ENCODE results near the gene PLEKHA7.

The PLEKHA7 gene

DNA sequence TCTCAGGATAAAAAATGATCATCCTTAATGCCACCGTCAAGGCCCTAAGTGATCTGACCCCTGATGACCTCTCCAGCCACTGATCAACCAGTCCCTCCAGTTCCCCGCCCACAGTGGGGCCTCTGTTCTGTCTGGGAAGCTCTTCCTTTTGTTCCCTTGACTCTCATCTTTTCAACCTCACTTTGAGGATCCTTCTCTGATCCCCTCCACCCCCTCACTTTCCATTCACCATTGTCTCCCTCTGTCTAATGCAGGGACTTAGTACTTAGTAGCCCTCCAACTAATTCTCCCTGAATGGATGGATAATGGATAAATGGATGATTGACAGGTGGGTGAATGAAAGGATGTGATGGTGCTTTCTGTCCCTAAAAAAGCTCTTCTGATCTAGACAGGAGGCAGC, 230.1 kb downstream of the PLEKHA7 start:
- DNase-seq = no peak

DNA sequence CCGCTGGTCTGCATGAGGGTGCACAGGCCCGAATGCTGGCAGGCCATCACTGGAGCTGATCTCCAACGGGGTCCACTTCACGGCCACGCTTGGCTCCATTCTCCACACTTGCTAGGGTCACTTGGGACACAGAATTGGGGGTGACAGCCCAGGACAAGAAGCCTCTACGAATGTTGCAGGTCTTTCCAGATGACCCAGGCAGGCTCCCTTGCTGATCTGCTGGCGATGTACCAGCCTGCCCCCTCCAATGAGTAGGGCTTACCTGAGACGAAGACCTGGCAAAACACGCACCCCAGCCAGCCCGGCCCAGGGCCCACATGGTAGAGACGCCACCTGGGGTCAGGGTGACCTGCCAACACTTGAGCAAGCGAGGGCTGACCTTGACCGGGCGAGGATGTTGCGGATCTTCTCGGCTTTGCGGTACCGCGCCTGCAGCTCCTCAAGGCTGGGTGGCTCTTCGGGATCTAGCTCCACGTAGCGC, 230.9 kb downstream of the PLEKHA7 start:
- no peak for DNase-seq

DNA sequence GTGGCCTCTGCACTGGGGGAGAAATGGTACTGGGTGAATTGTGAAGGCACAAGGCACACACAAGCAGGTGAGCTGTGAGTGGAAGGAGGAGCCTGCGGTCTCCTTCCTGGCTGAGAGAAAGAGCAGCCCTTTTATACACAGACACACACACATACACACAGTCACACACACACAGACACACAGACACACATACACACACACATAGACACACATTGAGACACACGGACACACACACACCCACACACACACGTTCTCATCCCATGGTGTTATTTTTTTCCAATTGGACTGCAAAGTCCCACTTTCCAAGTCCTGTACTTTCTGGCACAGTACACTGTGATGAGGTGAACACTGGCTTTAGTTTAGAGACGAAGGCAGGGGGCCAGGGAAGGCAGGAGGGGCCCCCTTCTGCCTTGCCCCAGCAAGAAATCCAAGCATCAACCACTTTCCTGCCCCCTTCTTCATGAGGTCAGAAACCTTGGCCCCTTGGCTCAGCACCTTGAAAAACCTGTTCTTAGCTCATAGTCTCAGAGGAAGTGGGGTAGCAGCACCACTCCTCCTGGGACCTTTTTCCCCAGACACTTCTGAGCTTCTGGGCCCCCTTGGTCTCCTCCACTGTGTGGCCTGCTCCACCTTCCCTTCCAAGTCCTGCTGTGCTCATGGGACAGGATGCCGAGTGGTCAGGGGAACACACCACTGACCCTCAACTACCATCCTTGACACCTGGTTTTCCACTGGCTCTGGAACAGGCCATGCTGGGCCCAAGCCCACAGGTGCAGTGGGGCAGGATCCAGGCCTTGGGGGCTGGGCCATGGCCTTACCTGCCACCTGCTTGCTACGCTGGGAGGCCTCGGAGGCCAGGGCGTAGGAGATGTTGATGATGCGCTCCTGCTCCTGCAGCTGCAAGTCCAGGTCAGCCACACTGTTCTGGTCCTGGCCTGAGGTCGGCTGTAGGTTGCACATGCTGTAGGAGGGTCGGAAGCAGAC, 232.0 kb downstream of the PLEKHA7 start:
- DNase-seq = no peak

DNA sequence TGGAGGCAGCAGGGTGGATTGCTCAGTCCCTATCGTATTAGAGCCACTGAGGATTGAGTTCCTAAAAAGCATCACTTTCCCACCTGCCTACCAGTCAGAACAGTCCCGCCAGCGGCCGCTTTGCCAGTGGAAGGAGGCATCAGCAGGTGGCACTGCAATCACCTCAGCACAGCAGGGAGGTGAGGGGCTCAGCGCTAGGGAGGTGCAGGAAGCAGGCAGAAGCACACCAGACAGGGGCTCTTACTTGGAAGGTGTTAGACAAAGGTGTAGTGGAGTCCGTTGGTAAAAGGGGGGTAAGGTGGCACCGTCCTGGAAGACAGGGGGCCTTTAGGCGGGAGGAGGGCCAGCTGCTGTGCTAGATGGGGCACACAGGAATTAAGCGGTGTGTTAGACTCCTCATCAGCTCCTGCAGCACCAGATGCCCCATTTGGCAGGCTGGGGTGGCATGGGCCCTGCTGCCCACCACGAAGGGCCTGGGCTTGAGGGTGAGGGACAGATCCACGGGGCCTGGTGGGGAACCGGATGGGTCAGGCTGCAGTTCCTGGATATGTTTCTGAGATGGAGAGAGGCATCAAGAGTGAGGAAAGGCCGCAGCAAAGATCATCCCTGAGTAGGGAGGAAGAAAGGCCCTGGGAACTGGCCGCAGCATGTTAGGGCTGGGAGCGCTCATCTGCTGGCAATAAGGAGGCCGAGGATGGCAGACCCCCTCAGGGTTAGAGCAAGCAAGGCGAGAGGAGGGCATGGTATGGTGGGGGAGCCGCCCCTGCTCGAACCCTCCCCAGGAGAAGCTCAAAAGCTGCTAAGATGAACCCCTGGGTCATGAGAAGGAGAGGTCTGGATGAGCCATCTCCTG, 233.3 kb downstream of the PLEKHA7 start:
- DNase-seq = no peak

DNA sequence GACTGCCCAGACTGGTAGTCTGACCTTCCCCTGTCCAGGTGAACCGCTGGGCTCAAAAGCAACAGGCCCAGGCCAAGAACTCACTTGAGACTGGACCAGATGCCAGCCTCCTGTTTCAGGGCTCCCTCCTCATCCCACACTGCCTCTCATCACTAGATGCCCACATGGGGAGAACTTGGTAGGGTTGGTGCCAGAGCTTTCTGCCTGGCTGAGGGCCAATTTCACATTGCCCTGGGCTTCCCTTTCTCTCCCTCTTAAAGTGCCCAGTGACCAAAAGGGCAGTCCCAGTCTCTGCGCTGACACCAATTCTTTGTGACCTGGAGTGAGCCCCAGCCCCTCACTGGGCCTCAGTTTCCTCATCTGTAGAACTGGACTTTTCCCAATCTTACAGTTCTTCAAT, 234.1 kb downstream of the PLEKHA7 start:
- DNase-seq = no peak

DNA sequence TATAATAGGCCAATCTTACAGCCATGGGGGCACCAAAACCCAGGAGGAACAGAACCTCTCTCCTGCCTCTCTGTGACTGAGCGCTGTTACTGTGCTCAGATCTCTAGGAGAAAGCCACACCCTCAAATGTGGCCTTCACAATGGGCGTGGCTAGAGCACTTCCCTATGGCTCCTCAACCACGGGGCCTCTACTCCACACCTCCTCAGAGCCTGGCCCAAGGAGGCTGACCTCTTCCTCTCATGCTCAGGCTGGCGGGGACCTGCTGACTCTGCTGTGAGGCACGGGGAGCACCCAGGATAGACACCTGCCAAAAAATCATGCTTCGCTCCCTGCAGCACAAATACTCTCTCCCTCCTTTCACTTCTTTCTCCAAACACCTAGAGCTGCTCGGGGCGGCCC, 234.8 kb downstream of the PLEKHA7 start:
- DNase-seq = no peak

DNA sequence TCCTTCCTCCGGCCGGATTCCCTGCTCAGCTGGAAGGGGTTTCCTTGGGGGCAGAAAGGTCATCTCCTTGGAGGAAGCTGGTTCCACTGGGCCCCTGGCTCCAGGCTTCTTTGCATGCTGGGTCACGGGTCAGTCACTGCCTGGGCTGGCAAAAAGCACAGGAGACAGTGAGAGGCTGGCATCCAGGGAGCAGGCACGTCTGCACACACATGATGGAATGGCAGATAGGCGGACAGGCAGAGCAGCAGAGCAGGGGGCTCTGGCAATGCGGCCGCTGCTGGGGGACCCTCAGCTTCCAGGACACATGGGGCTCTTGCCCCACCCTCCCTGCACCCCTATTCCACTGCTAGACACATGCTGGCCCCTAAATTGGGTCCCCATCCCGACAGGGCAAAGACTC, 235.3 kb downstream of the PLEKHA7 start:
- no peak for DNase-seq

DNA sequence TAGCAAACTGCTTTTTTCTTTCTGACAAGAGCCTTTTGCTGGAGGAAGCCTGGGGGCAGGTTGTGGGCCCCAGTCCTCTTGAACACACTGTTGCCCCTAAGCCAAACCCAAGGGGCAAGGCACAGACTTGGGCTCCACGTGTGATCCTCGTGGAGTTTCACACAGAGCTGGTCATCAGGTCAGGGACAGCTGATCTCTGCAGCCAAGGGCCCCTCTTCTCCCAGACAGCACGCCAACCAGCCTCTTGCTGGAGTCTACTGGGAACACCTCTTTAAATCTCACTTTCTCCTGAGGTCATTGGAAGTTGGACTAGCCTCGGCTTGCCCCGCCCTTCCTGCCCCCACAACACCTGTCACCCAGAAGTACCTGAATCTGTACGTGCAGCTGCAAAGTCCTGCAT, 235.9 kb downstream of the PLEKHA7 start:
- DNase-seq = no peak

DNA sequence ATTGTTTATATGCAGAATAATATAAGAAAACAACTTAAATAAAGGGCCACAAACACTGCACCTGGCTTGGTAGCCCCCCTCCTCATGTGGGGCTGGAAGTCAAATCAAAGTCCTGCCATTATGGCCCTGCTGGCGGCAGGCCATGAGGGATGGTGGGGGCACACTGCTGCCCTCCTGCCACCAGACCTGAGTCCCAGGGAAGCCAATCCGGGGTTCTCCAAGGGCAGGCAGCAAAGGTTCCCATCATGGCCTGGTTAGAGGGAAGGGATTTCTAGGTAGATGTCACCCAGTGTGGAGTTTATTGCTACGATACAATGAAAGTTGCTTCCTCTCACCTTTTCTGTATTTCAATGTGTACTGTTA, 236.6 kb downstream of the PLEKHA7 start:
- no peak for DNase-seq

DNA sequence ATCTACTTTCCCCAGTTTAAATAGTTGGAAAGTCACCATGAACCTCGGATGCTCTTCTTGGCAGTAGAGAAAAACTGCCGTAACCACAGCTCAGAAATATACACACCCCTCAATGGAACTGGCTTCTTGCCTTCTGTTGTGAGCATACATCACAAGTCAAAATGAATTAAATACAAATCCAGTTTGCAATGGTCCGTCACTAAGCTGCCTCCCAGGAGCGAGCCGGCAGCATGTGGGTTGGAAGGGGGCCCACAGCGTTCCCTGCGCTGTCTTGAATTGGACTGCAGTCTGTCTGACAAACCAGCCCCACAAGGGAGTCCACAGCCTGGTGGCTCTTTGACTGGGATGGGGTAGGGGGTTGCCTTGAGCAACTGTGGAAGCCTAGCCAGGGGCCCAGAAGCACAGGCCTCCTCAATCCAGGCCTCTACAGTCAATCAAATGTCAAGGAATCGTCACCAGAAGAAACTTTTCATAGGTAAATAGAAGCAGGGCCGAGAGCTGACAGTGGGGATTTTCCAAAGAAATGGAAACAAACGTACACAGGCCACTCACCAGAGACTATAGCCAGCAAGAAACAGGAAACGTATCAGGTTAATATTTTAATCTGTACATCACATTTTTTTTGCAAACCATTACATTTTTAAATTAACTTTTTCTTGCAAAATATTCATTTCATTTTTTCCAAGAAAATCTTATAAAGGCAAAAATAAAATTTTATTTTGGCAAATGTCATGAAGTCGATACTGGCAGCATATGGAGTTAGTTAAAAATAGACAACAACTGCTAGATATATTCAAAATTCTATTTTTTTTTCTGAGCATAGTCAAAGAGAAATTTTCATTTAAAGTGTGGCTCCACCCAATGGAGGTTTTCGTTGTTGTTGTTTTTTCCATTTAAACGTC, 237.3 kb downstream of the PLEKHA7 start:
- no peak for DNase-seq

DNA sequence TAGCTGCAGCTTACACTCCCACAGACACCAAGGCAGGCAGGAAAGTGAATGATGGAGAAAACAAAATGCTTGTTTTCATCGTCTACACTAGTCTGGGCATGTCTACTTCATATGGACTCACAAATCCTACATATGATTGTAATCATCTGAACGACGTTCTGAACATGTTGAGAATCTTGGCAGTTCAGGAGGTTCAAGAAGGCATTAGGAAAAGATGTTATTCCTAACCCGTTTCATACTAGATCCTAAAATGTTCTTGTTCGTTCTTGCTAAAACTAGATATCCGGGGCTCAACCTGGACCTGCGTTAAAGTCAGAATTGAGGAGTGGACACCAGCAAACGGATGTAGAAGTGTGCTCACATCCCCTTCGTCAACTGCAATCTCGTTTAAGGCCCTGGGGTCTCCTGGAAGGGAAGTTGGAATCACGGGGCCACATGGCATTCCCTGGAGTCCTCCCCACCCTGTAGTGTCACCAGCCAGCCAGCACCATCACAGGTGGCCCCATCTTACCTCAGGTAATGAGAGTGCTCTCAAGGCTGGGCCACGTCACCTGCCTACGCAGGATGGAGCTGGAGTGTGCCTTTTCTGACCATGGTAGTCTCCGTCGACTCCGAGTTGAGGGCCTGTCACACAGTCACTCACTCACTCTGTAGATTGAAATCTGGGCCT, 238.5 kb downstream of the PLEKHA7 start:
- no peak for DNase-seq

DNA sequence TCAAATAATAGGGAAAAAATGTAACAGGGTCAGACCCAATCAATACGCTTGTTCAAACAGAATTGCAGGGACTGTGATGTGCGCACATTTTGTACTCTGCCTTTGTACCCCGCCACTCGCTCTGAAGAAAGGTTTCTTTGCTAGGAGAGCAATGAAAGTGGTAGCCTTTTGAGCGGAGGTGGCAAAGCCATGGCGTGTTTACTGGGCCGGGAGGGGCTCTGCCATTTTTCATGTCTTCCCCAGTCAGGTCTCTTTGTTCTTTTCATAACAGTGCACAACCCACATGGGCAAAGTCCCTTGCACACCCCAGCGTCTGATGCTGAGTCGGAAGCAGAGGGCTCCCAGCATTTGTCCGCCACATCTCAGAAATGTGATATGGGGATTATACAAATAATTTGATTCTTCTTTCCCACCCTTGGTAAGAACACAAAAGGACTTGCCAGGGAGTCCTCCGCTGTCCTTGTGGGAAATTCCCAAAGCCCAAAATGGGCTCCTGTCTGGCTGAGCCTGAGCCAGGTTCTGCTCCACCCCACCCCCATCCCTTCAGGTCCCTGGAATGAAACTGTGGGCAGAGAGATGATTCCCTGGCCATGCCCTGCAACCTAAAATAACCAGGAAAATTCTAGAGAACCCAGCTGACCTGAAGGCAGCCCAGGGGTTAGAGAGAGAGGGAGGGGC, 239.1 kb downstream of the PLEKHA7 start:
- DNase-seq = no peak

DNA sequence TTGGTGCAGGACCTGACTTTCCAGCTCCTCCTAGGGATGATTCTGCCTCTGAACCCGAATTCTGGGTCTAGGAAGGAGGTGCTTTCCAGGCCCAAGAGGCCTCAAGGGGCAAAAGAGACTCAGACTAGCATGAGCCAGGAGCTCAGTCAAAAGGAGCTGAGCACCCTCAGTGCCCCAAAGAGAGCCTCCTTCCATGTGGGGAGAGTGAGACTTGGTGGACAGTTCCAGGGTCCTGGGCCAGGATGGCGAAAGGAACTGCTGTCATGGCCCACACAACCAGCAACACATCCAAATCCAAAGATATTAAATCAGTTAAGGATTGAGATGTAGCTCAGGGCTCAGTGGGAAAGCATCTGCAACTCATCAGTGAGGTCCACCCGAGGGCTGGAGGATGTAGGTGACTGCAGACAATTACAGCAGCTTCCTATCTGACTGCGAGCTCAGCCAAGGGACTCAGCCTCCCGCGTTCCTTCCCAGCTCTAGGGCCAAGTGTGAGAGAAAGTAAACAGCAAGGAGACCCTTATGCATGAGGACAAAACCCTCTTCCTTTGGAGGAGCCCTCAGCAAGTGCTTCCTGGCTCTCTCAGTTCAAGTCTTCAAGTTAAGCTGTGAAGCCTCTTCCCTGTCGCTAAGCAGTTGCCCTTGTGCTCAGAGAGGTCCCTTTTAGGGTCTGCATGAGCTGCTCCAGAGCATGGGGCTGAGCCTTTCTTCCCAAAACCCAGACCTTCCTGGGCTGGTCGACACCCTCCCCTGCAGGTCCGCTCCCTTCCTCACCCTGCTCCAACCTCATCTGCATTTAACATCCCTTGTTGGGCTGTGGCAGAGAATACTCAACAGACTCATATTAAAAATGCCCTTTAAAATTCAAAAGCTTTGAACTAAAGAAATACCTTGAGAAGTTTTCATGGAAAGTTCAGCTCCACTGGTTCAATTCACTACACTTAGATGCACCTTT, 240.0 kb downstream of the PLEKHA7 start:
- no peak for DNase-seq

DNA sequence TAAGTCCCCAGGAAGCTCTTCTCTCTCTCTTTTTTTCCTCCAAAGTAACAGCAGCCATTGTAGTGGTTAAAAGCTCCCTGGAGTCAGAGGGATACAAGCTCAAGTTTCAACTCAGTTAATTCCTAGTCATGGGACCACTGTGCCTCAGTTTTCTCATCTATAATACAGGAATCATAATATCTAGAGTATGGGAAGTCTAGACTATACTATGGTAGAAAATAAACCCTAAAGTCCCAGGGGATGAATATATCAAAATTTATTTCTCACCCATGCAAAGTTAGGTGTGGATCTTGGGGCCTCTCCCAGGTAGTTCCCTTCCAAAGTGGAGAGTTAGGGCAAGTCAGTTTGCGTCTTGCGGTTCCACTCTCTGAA, 242.1 kb downstream of the PLEKHA7 start:
- DNase-seq = no peak

DNA sequence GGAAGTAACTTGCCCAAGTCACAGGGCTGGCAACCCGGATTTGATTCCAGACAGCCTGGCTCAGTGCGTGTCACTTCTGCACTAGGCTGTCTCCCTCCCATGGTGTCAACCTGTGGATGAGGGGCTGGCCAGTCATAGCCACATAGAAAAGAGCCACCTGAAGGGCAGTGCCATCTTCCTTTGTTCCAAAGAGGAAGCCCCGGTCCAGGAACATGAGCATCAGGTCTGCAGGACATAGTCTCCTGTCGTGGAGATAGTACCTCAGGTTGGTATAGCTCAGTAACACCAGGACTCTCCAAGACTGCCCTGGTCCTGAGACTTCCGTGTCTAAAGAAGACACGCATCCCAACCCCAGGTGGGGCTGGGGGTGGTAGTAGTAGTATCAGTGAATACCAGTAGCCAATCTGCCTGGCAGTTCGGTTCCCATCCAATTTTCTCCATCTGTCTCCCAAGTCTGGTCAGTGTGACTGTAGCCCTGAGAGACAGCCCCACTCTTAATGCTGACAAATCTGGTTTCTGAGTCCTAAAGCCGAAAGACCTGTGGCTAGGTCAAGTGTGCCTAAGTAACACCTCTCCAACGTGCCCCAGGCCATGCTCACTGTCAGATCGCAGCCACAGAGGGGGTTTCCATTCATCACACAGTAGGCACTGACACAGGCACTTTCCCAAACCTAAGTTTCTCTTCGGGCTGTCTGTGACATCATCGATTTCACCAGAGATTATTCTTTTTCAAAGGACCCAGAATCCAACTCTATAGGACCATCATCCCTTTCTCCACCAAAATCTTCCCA, 242.7 kb downstream of the PLEKHA7 start:
- no peak for DNase-seq

DNA sequence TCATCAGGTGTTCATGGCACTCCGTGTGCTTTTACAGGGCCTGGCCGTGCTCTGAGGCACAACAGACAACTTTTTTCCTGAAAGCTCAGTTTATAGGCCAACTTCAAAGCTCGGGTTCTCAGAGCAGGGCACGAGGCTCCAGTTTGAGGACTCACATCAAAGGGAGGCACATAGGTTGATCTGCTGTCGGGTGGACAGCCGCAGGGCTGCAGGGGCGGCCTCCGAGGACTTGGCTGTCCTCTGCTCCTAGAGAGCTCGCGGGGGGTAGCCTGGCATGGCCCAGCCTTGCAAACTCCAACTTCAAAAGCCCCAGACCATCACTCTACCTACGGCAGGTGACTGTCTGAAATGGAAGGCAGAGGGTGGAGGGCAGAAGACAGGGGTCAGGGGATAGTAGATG, 244.2 kb downstream of the PLEKHA7 start:
- no peak for DNase-seq

DNA sequence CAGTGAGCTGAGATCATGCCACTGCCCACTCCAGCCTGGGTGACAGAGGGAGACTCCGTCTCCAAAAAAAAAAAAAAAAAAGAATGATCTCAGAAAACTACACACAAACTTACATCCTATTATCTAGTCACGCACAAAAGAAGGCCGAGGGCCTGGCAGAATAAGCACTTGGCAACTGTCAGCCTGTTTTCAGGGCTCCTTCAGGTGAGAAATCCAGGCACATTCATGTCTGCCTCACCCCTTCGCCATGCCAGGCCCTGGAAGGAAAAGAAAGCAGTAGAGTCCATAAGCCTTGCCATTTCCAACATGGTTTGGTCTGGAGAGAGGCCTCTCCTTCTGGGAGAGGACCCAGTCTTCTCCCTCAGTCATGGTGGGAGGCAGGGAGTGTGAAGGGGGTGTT, 244.8 kb downstream of the PLEKHA7 start:
- no peak for DNase-seq

DNA sequence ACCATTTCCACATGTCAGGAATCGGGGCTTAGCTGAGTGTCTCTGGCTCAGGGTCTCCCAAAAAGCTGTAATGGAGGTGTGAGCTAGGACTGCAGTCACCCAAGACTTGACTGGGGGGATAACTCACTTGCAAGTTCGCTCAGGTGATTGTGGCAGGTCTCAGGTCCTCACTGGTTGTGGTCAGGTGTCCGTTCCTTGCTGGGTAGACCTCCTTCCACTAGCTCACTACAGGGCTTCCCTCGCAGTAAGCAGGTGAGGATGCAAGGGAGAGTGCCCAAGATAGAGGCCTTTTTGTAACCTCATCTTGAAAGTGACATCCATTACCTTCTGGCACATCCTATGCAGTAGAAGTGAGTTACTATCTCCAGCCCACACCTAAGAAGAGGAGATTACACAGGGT, 246.3 kb downstream of the PLEKHA7 start:
- DNase-seq = no peak

DNA sequence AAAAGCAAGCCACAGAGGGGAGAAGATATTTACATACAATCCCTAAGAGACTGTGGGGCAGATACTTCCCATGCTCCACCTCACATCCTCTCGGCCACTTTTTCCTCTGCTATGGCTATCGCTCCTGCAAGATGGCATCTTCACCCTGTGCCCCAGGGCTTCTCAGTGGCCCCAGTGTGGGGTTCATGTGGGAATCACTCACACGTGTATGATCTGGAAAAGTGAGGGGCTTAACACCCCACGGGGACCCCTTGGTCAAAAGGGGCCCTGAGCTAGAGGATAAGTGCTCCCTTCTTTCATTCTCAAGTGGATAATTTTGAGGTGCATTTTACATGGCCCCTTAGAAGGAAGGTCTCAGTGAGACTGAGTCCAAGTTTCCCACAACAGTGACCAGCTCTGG, 247.1 kb downstream of the PLEKHA7 start:
- no peak for DNase-seq

DNA sequence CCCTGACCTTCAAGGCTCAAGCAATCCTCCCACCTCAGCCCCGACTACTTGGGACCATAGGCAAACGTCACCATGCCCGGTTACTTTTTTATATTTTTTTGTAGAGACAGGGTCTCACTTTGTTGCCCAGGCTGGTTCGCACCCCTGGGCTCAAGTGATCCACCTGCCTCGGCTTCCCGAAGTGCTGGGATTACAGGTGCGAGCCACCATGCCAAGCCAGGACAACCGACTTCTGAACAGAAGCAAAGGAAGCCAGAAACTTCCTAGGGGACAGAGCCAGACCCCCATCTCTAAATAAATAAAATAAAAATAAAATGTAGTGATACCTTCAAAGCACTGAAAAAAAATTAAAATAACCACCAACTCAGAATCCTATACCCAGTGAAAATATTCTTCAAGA, 249.3 kb downstream of the PLEKHA7 start:
- no peak for DNase-seq
